ENCODE results near the gene HDGFL3. TPM values are rescaled to one million over a fixed set of nuclear protein-coding genes. Genes with fewer than 3 reads are reported as not detected.

The HDGFL3 gene
- total RNA-seq (101 and 164 TPM in 2 replicates), polyA plus RNA-seq (68.8 and 80.4 TPM in 2 replicates)

- no peaks in the 10 kb centered on the region for H3K9me3 ChIP-seq (ENCODE audit: low read depth)
- H3K27ac ChIP-seq = peak within 1 kb of the TSS; percentile 89
- H3K4me1 ChIP-seq (ENCODE audit: low read depth) = peaks cover 16% of the 10 kb centered on the region
- no peaks in the 10 kb centered on the region for H3K27me3 ChIP-seq
- H3K4me3 ChIP-seq = peak within 1 kb of the TSS; percentile 91
- DNase-seq (ENCODE audit: low read depth in 1 of 2, low spot score in 1 of 2) = peak; percentile 72 to 75
- H3K36me3 ChIP-seq = no peaks in the 10 kb centered on the region
- TF ChIP-seq CTCF (IDR thresholded peaks at IDR 0.05; ENCODE audit: low read depth, low read length) = peak; percentile 8
These were observed at the start of gene HDGFL3 for GRCh38 chr15:83207660-83208366. TSS of gene HDGFL3 (minus strand) at chr15:83207823. CDS start at chr15:83207414, 409 bp downstream.

- TF ChIP-seq CTCF (IDR thresholded peaks at IDR 0.05; ENCODE audit: low read depth, low read length) = no peak
- peak in 1 of 2 donors; percentile 20 for DNase-seq (ENCODE audit: low read depth in 1 of 2, low spot score in 1 of 2)
- H3K27me3 ChIP-seq = peaks cover 12% of the 10 kb centered on the region
These were observed 43.2 kb upstream of the HDGFL3 start for GRCh38 chr15:83250781-83251180.

GRCh38 chr15:83249030-83249343 lies 41.4 kb upstream of the HDGFL3 start:
- DNase-seq (ENCODE audit: low read depth in 1 of 2, low spot score in 1 of 2) = no peak
- peaks cover 12% of the 10 kb centered on the region for H3K27me3 ChIP-seq
- no peaks in the 10 kb centered on the region for H3K36me3 ChIP-seq
- H3K27ac ChIP-seq = no peak overlapping the region
- H3K9me3 ChIP-seq (ENCODE audit: low read depth) = no peaks in the 10 kb centered on the region
- no peaks in the 10 kb centered on the region for H3K4me1 ChIP-seq (ENCODE audit: low read depth)
- no peak overlapping the region for H3K4me3 ChIP-seq
- no peak for TF ChIP-seq CTCF (IDR thresholded peaks at IDR 0.05; ENCODE audit: low read depth, low read length)

More at GRCh38 chr15:83250781-83251180, 43.2 kb upstream of the HDGFL3 start:
- Histone ChIP-seq H3K9me3 (ENCODE audit: low read depth) (no peaks in the 10 kb centered on the region), H3K27ac (no peak overlapping the region), H3K4me1 (ENCODE audit: low read depth) (no peaks in the 10 kb centered on the region), H3K4me3 (no peak overlapping the region), H3K36me3 (no peaks in the 10 kb centered on the region)

GRCh38 chr15:83248151-83249029 lies 40.8 kb upstream of the HDGFL3 start:
- no peaks in the 10 kb centered on the region for H3K4me1 ChIP-seq (ENCODE audit: low read depth)
- H3K27ac ChIP-seq = no peak overlapping the region
- no peak overlapping the region for H3K4me3 ChIP-seq
- peaks cover 12% of the 10 kb centered on the region for H3K27me3 ChIP-seq
- no peaks in the 10 kb centered on the region for H3K36me3 ChIP-seq
- peak; percentile 77 for TF ChIP-seq CTCF (IDR thresholded peaks at IDR 0.05; ENCODE audit: low read depth, low read length)
- no peaks in the 10 kb centered on the region for H3K9me3 ChIP-seq (ENCODE audit: low read depth)
- DNase-seq (ENCODE audit: low read depth in 1 of 2, low spot score in 1 of 2) = peak; percentile 72 to 82

- H3K36me3 ChIP-seq = no peaks in the 10 kb centered on the region
- no peaks in the 10 kb centered on the region for H3K9me3 ChIP-seq (ENCODE audit: low read depth)
- no peak overlapping the region for H3K27ac ChIP-seq
- H3K4me3 ChIP-seq = no peak overlapping the region
- H3K4me1 ChIP-seq (ENCODE audit: low read depth) = no peaks in the 10 kb centered on the region
- no peak for DNase-seq (ENCODE audit: low read depth in 1 of 2, low spot score in 1 of 2)
- peaks cover 12% of the 10 kb centered on the region for H3K27me3 ChIP-seq
- no peak for TF ChIP-seq CTCF (IDR thresholded peaks at IDR 0.05; ENCODE audit: low read depth, low read length)
These were observed 36.0 kb upstream of the HDGFL3 start for GRCh38 chr15:83243634-83244033.

Data from cardiac muscle cell (in vitro differentiated cells and primary cell).